Measurements from ENCODE around the gene RASL10A. TPM values are rescaled to one million over a fixed set of nuclear protein-coding genes. Genes with fewer than 3 reads are reported as not detected.

The RASL10A gene
- total and polyA plus RNA-seq, 7 donors: 0.32 to 3.3 (median 0.80) TPM

DNA sequence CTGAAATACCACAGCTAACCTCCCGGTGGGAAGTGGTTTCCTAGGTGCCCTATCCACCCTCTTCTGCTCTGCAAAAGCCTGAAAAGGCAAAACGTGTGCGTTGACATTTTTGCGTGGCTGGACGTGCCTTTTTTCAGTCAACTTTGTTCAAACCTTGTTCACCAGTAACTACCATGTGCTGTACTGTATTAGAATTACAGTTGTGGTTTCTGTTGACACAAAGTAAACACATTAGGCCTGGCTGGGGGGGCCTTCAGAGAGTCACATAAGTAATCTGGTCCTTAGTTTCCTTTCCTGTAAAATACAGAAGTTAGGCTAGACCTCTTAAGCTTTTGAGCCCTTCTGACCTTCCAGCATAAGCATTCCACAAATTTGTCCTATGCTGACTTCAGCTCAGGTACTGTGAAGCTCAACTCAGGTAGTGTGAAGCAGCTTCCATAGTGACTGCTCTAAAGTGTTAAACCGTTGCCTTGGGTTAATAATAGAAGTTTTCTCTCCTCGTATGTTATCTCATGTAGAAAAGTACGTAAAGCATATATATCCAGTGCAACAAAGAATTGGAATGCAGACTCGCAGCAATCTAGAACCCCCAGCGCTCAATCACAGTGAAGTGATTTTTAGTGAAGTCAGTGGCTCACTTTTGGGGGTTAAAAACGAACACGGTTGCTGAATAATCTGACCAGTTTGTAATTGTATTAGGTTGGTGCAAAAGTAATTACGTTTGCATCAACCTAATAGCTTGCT lies 45.6 kb downstream of the RASL10A start:
- 9 to 14% (median 9%) methylated on average over 13 of the region's 13 CpGs for WGBS, 3 donors
- H3K36me3 ChIP-seq (ENCODE audit: insufficient read depth in 1 of 2, low read depth in 1 of 2): peaks cover 6 to 45% of the 10 kb centered on the region in 2 donors
- peaks cover 58% of the 10 kb centered on the region for H3K4me1 ChIP-seq
- no peak for DNase-seq
- ATAC-seq: no peak
- TF ChIP-seq, protein P1, sequence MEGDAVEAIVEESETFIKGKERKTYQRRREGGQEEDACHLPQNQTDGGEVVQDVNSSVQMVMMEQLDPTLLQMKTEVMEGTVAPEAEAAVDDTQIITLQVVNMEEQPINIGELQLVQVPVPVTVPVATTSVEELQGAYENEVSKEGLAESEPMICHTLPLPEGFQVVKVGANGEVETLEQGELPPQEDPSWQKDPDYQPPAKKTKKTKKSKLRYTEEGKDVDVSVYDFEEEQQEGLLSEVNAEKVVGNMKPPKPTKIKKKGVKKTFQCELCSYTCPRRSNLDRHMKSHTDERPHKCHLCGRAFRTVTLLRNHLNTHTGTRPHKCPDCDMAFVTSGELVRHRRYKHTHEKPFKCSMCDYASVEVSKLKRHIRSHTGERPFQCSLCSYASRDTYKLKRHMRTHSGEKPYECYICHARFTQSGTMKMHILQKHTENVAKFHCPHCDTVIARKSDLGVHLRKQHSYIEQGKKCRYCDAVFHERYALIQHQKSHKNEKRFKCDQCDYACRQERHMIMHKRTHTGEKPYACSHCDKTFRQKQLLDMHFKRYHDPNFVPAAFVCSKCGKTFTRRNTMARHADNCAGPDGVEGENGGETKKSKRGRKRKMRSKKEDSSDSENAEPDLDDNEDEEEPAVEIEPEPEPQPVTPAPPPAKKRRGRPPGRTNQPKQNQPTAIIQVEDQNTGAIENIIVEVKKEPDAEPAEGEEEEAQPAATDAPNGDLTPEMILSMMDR (IDR thresholded peaks at IDR 0.05): no peak
- peak overlapping the region; percentile 44 for H3K27ac ChIP-seq
- peak overlapping the region; percentile 94 for H3K4me3 ChIP-seq
- H3K27me3 ChIP-seq (ENCODE audit: insufficient read depth in 3 of 3, low read length in 2 of 3): no peaks in the 10 kb centered on the region
- intact Hi-C loops (cut with DNase I): loop anchor here in 1 of 2 donors (5.0 kb wide), 1 partner anchor 37 kb away; the partner anchor contains the start of gene GAS2L1
- no peaks in the 10 kb centered on the region for H3K9me3 ChIP-seq

DNA sequence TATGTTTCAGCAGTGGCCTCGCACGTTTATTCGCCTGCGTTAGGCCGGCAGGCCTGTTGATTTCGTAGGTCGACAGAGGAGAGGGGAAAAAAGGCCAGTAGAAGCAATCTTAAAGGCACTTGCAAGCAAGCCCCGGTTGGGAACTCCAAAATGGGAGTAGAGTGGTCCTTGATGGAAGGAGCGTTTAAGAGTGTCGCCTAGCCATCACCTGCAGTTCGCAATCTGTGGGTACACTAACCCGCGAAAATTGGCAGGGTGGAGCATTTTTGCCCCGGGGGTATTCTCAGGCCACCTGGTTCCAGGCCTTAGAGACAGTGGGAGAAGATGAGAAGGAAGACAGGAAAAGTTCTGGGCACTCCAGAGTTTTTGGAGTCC lies 46.3 kb downstream of the RASL10A start:
- Histone ChIP-seq H3K36me3 (ENCODE audit: insufficient read depth in 1 of 2, low read depth in 1 of 2) (peaks cover 3 to 45% of the 10 kb centered on the region in 2 donors), H3K27ac (peak overlapping the region; percentile 100), H3K4me1 (peaks cover 53% of the 10 kb centered on the region), H3K4me3 (peak overlapping the region; percentile 94), H3K27me3 (ENCODE audit: insufficient read depth in 3 of 3, low read length in 2 of 3) (no peaks in the 10 kb centered on the region), H3K9me3 (no peaks in the 10 kb centered on the region)
- TF ChIP-seq, protein P1 (IDR thresholded peaks at IDR 0.05): no peak
- WGBS, 3 donors: 1 to 2% (median 1%) methylated on average over 14 of the region's 14 CpGs
- intact Hi-C loops (cut with DNase I): loop anchor here in 1 of 2 donors (5.0 kb wide), 1 partner anchor 38 kb away; the partner anchor contains the start of gene GAS2L1
- ATAC-seq (no peak), DNase-seq (no peak)

DNA sequence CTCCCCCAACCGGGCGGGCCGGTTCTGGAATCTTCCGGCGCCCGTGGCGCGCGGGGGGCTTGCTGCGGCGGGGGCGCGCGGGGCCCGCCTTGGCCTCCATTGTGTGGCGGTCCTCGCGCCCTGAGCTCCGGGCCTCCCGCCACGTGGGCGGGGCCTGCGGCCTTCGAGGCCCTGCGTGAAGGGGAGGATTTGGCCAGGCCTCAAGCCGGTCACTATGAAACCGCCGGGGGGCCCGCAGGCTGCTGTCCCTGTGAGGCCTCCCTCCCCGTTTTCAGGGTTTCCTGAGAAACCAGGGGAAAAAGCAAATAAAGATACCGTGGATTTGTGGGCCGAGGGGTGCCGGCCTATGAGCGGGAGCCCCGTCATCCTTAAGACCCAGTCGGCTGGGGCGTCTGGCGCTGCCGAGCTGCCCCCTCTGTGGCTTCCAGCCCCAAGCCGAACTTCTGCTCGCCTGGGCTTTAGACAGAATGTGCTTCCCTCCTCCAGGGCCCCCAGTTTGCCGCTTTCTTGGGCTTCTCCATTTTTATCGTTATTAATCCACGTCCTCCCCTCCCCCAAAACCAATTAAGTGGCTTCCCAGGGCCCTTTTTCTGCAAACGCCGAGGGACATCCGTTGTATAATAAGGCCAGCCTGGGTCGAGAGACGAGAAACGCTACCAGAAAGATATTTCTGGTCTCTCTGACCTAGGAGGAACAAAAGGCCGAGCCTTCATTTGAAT lies 46.8 kb downstream of the RASL10A start:
- Histone ChIP-seq H3K27me3 (ENCODE audit: insufficient read depth in 3 of 3, low read length in 2 of 3) (no peaks in the 10 kb centered on the region), H3K4me3 (peak overlapping the region; percentile 94), H3K9me3 (no peaks in the 10 kb centered on the region), H3K4me1 (peaks cover 53% of the 10 kb centered on the region), H3K36me3 (ENCODE audit: insufficient read depth in 1 of 2, low read depth in 1 of 2) (peaks cover 0 to 44% of the 10 kb centered on the region in 2 donors), H3K27ac (peak overlapping the region; percentile 100)
- DNase-seq (peak; percentile 81 to 89), ATAC-seq (peak; percentile 59 to 72 (median 69))
- TF ChIP-seq, protein P1 (IDR thresholded peaks at IDR 0.05): no peak
- intact Hi-C loops (cut with DNase I): loop anchor here in 1 of 2 donors (5.0 kb wide), 1 partner anchor 39 kb away; the partner anchor contains the start of gene GAS2L1
- WGBS, 3 donors: 0% methylated on average over 33 to 51 of the region's 51 CpGs

DNA sequence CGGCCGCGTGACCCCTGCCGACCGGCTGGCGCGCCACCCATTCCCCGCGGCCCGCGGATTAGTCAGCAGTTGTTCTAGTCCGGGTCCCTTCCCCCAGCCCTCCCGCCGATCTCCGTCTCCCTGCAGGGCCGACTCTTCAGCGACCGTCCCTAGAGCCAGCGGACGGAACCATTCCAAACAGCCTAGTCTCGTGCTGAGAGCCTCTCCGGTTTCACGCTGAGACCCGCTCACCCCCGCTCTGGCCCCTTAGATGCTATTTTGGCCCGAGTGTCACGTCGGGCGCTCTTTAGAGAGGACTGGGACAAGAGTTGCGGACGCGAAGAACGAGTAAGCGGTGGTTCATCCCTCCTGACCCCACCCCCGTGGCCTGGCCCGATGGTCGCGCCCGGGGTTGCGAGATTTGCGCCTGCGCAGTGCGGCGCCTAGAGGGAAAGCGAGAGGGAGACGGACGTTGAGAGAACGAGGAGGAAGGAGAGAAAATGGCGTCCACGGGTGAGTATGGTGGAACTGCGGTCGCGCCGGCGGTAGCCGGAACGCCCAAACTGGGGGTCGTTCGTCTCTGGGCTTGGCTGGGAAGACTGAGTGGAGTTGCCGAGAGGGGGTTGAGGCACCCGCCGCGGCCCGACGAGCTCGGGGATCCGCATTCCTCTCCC lies 47.5 kb downstream of the RASL10A start, which contains the start of the genes EWSR1 and RHBDD3:
TSS of gene EWSR1 (plus strand) at position 411 of the 653 bp plus-strand sequence. CDS start at position 480, 69 bp downstream.
TSS of gene RHBDD3 (minus strand) at position 124 of the 653 bp plus-strand sequence. CDS start 2,355 bp downstream, outside the sequence.
- peak within 1 kb of the TSS; percentile 94 for H3K4me3 ChIP-seq
- ATAC-seq (peak; percentile 89 to 94 (median 92)), DNase-seq (peak; percentile 98 to 99)
- intact Hi-C loops (cut with DNase I): loop anchor here in 1 of 2 donors (5.0 kb wide), 1 partner anchor 39 kb away; the partner anchor contains the start of gene GAS2L1
- H3K27me3 ChIP-seq (ENCODE audit: insufficient read depth in 3 of 3, low read length in 2 of 3): no peaks in the 10 kb centered on the region
- peak within 1 kb of the TSS; percentile 100 for H3K27ac ChIP-seq
- TF ChIP-seq, protein P1 (IDR thresholded peaks at IDR 0.05): no peak
- WGBS, 3 donors: 0 to 1% (median 0%) methylated on average over 55 to 67 of the region's 67 CpGs
- peaks cover 57% of the 10 kb centered on the region for H3K4me1 ChIP-seq
- H3K36me3 ChIP-seq (ENCODE audit: insufficient read depth in 1 of 2, low read depth in 1 of 2): peaks cover 0 to 37% of the 10 kb centered on the region in 2 donors
- no peaks in the 10 kb centered on the region for H3K9me3 ChIP-seq
